Stimulated activated CD8-positive, alpha-beta memory T cell treated with anti-CD3 and anti-CD28 coated beads, Interleukin-7, amount 100 ng/mL, for 4 hours (primary cell): ENCODE data around the gene RIMKLB.
"Not testable (repeated sequence)": the region's sequence is repeated elsewhere in the genome, so short reads cannot be mapped to it uniquely, and the experiment has no call there.

Experiments used
- DNase-seq, 2 donors: peaks; one replicate each; pipeline ENCODE4 v3.0.0-alpha.2; 2020; ENCODE audit warnings: low read depth in 2 of 2

RIMKLB gene

DNA sequence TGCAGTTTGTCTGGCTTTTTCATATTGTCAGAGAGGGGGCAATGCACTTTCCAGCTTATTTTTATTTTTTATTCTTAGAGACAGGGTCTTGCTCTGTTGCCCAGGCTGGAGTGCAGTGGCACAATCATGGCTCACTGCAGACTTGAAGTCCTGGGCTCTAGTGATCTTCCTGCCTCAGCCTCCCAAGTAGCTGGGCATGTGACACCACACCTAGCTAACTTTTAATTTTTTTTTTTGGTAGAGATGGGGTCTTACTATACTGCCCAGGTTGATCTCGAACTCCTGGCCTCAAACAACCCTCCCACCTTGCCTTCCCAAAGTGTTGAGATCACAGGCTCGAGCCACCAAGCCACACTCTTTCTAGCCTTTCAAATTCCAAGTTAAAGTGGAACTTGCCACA is 120.7 kb downstream of the RIMKLB start:
- no peak for DNase-seq

DNA sequence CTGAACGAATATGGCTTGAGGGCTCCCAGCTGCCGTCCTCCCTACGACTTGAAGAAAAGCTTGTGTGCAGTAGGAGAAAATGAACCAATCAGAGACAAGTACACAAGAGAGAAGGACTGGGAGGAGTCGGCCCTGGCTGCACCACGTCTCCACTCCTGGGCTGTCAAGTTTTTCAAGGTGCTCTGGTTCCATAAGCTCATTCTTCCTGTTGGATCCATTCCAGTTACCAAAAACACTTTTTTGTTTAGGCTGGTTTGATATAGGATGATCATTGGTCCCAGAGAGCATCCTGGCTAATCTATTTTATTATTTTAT is 121.8 kb downstream of the RIMKLB start:
- DNase-seq = no peak

DNA sequence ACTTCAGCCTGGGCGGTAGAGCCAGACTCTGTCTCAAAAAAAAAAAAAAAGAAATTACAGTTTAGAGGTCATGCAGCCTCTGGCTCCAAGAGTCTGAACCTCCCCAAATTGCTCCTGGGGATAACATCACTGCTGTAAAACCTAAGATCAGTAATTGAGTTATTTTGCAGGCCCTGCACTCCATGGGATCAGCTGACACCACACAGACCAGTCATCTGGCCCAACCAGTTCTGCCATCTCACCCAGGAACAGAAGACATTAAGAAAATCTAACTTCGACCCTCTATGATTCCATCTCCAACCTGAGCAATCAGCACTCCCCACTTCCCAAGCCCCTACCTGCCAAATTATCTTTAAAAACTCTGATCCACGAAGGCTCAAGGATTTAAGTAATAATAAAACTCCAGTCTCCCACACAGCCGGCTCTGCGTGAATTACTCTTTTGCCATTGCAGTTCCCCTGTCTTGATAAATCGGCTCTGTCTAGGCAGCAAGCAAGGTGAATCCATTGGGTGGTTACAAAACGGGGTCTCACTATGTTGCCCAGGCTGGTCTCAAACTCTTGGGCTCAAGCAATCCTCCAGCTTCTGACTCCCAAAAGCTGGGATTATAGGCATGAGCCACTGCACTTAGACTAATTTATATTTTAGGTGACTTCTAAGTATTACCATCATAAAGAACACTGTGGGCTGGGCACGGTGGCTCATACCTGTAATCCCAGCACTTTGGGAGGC is 123.1 kb downstream of the RIMKLB start:
- not testable (repeated sequence) for DNase-seq

DNA sequence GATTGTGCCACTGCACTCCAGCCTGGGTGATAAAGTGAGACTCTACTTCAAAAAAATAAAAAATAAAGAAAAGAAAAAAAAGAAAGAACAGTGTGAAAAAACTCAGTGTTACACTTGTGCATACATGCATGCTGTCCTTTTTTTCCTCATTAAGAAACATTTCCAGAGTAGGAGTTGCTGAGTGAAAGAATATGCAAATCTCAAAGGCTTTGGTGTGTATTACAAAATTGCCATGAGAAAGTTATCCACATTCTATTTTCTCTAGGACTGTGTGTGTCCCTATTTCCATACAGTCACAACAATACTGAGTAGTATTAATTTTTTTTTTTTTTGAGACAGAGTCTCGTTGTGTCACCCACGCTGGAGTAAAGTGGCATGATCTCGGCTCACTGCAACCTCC is 123.8 kb downstream of the RIMKLB start:
- DNase-seq = no peak

DNA sequence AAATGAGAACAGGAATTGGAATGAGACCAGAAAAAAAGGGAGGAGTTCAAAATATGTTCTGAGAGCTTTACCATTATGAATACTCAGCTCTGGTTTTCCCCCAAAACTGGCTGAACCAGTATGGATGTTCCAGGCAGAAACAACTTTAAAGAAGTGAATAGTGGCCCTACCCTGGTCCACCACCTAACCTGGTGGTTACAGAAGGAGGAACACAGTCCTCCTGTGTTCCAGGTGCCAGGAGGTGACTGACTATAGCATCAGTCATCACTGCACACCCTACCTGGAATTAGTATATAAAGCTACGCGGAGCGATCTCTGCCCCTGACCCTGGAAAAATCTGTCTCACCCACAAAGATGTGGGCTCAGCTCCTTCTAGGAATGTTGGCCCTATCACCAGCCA is 124.5 kb downstream of the RIMKLB start, which contains the start of gene A2ML1:
TSS of gene A2ML1 (plus strand) at position 324 of the 400 bp plus-strand sequence. CDS start at position 355, 31 bp downstream.
- DNase-seq = no peak

DNA sequence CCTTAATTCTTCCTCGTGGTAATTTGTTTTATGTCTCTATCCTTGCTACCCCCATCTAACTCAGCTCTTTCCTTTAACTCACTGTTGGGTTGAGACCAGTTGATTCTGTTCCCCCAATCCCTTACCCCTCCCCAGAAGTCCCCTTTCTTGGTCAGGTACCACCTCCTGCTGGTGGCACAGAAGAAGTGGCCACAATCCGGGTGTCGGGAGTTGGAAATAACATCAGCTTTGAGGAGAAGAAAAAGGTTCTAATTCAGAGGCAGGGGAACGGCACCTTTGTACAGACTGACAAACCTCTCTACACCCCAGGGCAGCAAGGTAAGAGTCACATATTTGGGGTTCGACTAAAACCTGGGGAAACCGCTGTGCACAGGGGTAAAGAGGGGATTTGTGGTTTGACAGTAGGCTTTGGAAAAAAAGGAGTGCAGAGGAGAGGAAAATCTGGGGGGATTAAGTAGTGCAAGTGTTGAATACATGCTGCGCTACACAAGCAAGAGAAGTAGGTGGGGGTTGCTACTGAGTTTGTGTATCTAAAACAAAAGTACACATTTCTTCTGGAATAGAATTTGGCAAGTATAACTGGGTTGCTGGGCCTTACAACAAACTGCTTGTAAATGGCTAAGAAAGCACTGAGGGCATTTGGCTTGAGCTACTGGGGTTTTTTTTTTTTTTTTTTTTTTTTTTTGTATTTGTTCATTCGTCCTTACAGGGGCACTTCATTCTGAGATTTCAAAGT is 125.9 kb downstream of the RIMKLB start:
- no peak for DNase-seq

DNA sequence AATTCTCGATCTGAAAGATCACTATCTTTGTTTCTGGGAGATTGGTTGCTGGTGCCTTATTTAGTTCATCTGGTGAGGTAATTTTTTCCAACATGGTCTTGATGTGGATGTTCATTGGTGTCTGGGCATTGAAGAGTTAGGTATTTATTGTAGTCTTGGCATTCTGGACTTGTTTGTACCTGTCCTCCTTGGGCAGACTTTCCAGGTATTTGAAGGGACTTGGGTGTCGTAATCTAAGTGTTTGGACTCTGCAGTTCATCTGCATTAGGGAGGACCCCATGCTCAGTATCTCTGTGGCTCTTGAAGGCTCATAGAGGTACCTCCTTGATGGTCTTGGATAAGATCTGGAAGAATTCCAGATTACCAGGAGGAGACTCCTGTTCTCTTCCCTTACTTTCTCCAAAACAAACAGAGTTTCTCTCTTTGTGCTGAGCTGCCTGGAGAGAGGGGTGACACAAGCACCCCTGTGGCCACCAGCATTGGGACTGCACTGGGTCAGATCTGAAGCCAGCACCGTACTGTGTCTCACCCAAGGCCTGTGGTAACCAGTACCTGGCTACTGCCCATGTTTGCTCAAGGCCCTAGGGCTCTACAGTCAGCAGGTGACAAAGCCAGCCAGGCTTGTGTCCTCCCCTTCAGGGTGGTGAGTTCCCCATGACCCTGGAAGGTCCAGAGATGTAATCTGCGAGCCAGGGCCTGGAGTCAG is 129.9 kb downstream of the RIMKLB start:
- no peak for DNase-seq

DNA sequence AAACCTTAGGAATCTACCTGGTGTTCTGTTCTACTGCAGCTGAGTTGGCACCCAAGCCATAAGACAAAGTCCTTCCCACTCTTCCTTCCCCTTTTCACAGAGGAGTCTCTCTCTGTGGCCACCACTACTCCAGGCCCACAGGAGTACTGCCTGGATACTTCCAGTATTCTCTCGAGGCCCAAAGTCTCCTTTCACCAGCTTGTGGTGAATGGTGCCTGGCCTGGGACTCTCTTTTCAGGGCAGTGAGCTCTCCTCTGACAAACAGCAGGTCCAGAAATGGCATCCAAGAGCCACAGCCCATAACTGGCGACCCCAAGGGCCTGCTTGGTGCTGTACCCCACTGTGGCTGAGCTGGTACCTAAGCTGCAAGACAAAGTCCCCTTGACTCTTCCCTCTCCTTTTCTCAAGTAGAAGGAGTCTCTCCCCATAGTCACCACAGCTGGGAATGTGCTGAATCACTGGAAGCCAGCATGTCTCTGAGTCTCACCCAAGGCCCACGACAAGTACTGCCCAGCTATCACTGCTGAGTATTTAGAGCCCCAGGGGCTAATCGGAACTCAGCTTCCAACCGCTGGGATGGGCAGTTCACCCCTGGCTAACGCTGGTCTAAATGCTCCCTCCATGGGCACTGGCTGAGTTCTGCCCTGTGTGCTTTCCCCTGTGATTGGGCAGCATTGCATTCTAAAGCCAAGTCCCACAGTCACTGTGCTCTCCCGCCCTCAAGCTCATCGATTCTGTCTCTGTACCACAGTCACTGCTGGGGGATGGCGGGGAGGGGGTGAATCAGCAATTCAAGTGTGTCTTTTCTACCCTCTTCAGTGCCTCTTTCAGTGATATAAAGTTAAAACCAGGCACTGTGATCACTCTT is 130.7 kb downstream of the RIMKLB start:
- no peak for DNase-seq

DNA sequence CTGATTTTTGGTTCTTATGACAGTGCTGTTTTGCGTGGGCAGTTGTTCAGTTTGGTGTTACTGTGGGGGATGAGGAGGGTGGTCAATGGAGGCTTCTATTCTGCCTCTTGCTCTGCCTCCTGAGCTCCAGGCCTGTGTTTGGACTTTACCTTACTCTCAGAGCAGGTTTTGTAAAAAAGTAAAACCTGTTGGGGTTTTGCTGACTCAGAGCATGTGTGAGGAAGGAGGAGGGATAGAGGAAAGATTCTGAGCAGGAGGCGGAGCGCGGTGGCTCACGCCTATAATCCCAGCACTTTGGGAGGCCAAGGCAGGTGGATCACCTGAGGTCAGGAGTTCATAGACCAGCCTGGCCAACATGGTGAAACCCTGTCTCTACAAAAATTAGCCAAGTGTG is 131.3 kb downstream of the RIMKLB start:
- no peak for DNase-seq

DNA sequence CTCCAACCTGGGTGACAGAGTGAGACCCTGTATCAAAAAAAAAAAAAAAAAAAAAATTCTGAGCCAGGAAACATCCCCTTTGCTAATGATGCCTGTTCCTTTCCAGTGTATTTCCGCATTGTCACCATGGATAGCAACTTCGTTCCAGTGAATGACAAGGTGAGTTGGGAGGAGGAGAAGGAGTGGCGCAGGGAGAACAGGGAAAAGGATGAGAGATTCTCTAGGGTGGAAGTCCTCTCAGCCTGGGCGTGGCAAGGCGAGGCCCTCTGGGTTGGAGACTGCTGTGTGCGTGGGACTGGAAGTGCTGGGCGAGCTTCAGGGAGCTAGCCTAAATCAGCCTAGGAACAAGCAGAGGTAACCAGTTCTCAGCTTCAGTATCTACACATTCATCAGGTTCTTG is 131.8 kb downstream of the RIMKLB start:
- no peak for DNase-seq

GRCh38 chr12:8831116-8831515 is 133.3 kb downstream of the RIMKLB start:
- no peak for DNase-seq

DNA sequence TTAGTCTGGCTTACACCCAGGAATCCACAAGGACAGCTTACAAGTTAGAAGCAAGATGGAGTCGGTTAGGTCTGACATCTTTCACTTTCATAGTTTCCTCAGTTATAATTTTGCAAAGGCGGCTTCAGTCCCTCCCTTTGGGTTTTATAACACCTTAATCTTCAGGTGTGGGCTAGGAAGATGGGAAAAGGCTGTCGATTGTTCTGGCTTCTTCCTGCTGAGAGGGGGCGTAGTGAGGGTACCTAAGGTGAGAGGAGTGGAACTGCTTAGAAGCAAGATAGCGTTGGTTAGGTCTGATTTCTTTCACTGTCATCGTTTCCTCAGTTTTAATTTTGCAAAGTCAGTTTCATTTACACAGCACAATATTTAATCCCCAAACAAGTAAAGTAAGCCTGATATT is 134.7 kb downstream of the RIMKLB start:
- DNase-seq = no peak
